CD4-positive, alpha-beta T cell (primary cell): ENCODE measurements around the gene GMPS. TPM values are rescaled to one million over a fixed set of nuclear protein-coding genes. Genes with fewer than 3 reads are reported as not detected.
A peak's percentile ranks its signal among the peaks of the same experiment; 100 is the strongest.

ENCODE experiments used
- ATAC-seq: fragments of 200-7000 bp; cut with Tn5 transposase; one replicate; pipeline ENCODE4 v1.10.0; 2022; ENCODE audit warnings: mild to moderate bottlenecking; ENCODE audit not compliant: poor library complexity
- CTCF ChIA-PET: fragments of 350-600 bp; sonication (Branson Sonifier 250); formaldehyde crosslinking; loops from one replicate; lab custom pipeline; 2021; ENCODE audit warnings: antibody characterized with exemption, inconsistent platforms; lab: Charles Lee
- POLR2A ChIA-PET: fragments of 350-600 bp; sonication (Branson Sonifier 250); formaldehyde crosslinking; loops from one replicate; lab custom pipeline; 2021; ENCODE audit warnings: antibody characterized with exemption, inconsistent platforms; lab: Charles Lee
- DNase-seq, 14 experiments: peaks; one replicate each; pipeline ENCODE4 v3.0.0-alpha.2; 2013 to 2020; ENCODE audit warnings: mixed read lengths in 2 of 14
- H3K27ac ChIP-seq, 2 donors: one replicate each; pipeline versions ENCODE4 v1.5.1 to v1.7.0; 2013; ENCODE audit warnings: low read length in 2 of 2, low read depth in 1 of 2, mild to moderate bottlenecking in 1 of 2
- H3K27me3 ChIP-seq, 2 experiments: 1 replicate in 1 of 2; 2 replicates in 1 of 2; pipeline versions ENCODE4 v1.6.1 to v1.7.0; 2013; ENCODE audit warnings: low read length in 2 of 2, control low read depth in 1 of 2, mild to moderate bottlenecking in 1 of 2, moderate library complexity in 1 of 2; ENCODE audit not compliant: insufficient read depth in 2 of 2, control insufficient read depth in 1 of 2
- H3K36me3 ChIP-seq: one replicate; pipeline ENCODE4 v1.6.1; 2013; ENCODE audit warnings: low read length, control low read depth; ENCODE audit not compliant: insufficient read depth
- H3K4me1 ChIP-seq: one replicate; pipeline ENCODE4 v1.6.1; 2013; ENCODE audit warnings: low read length, control low read depth; ENCODE audit not compliant: insufficient read depth
- H3K4me3 ChIP-seq: one replicate; pipeline ENCODE4 v1.5.1; 2013; ENCODE audit warnings: mild to moderate bottlenecking, low read length, moderate library complexity
- H3K9me3 ChIP-seq, 2 experiments: 1 replicate in 1 of 2; 2 replicates in 1 of 2; pipeline versions ENCODE4 v1.6.1 to v1.7.0; 2013; ENCODE audit warnings: low read length in 2 of 2, mild to moderate bottlenecking in 2 of 2, control low read depth in 1 of 2, moderate library complexity in 1 of 2; ENCODE audit not compliant: control insufficient read depth in 1 of 2, insufficient read depth in 1 of 2
- H3K27ac Mint-ChIP-seq: one replicate; pipeline ENCODE4 v1.8.0; 2020; ENCODE audit warnings: mixed read lengths
- H3K27me3 Mint-ChIP-seq: one replicate; pipeline ENCODE4 v1.8.0; 2021; ENCODE audit warnings: mixed read lengths
- H3K36me3 Mint-ChIP-seq: one replicate; pipeline ENCODE4 v1.8.0; 2021; ENCODE audit warnings: low read depth, mixed read lengths
- H3K4me1 Mint-ChIP-seq: one replicate; pipeline ENCODE4 v1.8.0; 2021; ENCODE audit warnings: low read depth, mixed read lengths
- H3K4me3 Mint-ChIP-seq: one replicate; pipeline ENCODE4 v1.8.0; 2020; ENCODE audit warnings: mild to moderate bottlenecking, mixed read lengths
- H3K9me3 Mint-ChIP-seq: one replicate; pipeline ENCODE4 v1.8.0; 2020; ENCODE audit warnings: mixed read lengths
- intact Hi-C, 2 experiments: fragments of 100-400 bp; cut with DNase I in 1 of 2; cut with micrococcal nuclease in 1 of 2; formaldehyde crosslinking; loops; one replicate each; pipeline versions ENCODE4 v1.15.1 to v1.9.0; 2023 to 2025; cut with DNase I, micrococcal nuclease
- total RNA-seq, 174 experiments: library from RNA in 2 of 174; stranded (reverse) in 2 of 174; gene quantifications; one replicate each; pipeline ENCODE4 v1.2.3 and lab custom pipeline; 2021 to 2026
- TF ChIP-seq, protein P1 (sequence below): fragments of 200-600 bp; IDR thresholded peaks from one replicate; pipeline ENCODE4 v1.8.0; 2022; ENCODE audit warnings: antibody characterized with exemption, mild to moderate bottlenecking

Gene GMPS
- total RNA-seq, 2 experiments from 2014 or later = 34.1 to 34.3 TPM

DNA sequence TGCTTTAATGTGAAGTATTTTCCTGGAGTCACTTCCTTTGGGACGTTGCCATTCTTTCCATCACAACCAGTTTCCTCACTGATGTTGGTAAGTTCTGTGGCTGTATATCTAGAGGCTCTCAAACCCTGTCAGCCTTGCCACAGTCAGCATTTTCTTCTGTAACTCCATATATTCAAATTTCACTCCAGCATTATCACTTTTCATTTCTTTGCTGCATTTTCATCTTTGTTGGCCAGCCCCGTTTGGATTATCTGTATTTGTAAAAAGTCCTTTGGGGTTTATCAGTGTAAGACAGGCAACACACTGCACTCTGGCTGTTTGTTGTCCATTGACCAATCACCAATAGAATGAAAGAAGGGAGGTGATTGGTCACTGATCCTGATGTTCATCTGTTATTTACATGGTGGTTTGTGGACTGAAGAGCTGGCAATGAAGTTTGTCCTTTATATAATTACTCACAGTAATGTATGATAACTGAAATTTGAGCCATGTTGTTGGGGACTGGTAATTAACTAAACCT lies 20.3 kb downstream of the GMPS start:
- intact Hi-C loops = no loop called here
- no peaks in the 10 kb centered on the region for H3K27me3 Mint-ChIP-seq
- no peak overlapping the region for H3K4me3 Mint-ChIP-seq
- peaks cover 30% of the 10 kb centered on the region for H3K36me3 Mint-ChIP-seq
- Histone ChIP-seq H3K9me3 (no peaks in the 10 kb centered on the region), H3K36me3 (peaks cover 15% of the 10 kb centered on the region), H3K27me3 (no peaks in the 10 kb centered on the region), H3K4me3 (no peak overlapping the region), H3K27ac (no peak overlapping the region), H3K4me1 (peaks cover 3% of the 10 kb centered on the region)
- no peak for DNase-seq
- ATAC-seq = no peak
- peak overlapping the region; percentile 45 for H3K27ac Mint-ChIP-seq
- H3K4me1 Mint-ChIP-seq = peaks cover 34% of the 10 kb centered on the region
- TF ChIP-seq, protein P1, sequence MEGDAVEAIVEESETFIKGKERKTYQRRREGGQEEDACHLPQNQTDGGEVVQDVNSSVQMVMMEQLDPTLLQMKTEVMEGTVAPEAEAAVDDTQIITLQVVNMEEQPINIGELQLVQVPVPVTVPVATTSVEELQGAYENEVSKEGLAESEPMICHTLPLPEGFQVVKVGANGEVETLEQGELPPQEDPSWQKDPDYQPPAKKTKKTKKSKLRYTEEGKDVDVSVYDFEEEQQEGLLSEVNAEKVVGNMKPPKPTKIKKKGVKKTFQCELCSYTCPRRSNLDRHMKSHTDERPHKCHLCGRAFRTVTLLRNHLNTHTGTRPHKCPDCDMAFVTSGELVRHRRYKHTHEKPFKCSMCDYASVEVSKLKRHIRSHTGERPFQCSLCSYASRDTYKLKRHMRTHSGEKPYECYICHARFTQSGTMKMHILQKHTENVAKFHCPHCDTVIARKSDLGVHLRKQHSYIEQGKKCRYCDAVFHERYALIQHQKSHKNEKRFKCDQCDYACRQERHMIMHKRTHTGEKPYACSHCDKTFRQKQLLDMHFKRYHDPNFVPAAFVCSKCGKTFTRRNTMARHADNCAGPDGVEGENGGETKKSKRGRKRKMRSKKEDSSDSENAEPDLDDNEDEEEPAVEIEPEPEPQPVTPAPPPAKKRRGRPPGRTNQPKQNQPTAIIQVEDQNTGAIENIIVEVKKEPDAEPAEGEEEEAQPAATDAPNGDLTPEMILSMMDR = no peak
- ChIA-PET CTCF (no interaction called here), POLR2A (no interaction called here)
- H3K9me3 Mint-ChIP-seq = no peaks in the 10 kb centered on the region

DNA sequence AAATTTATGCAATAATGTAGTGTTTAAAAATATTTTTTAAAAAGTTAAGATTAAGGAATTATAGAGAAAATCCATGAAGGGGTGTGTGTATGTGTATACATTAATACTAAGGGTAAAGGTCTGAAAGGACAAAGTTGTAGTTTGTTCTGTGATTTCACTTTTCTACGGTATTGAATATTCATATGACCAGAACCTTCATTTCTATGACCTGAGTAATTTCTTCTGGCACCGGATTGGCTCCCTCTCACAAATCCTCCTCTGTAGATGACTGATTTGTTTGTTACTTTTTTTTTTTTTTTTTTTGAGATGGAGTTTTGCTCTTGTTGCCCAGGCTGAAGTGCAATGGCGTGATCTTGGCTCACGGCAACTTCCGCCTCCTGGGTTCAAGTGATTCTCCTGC lies 20.9 kb downstream of the GMPS start:
- no peak for ATAC-seq
- no peak for DNase-seq
- intact Hi-C loops = no loop called here
- no peak overlapping the region for H3K4me3 ChIP-seq
- no peak overlapping the region for H3K27ac Mint-ChIP-seq
- TF ChIP-seq, protein P1 = no peak
- peaks cover 30% of the 10 kb centered on the region for H3K36me3 Mint-ChIP-seq
- ChIA-PET CTCF (no interaction called here), POLR2A (no interaction called here)
- peaks cover 18% of the 10 kb centered on the region for H3K36me3 ChIP-seq
- peaks cover 3% of the 10 kb centered on the region for H3K4me1 ChIP-seq
- H3K4me1 Mint-ChIP-seq = peaks cover 34% of the 10 kb centered on the region
- H3K27ac ChIP-seq = no peak overlapping the region
- H3K27me3 Mint-ChIP-seq = no peaks in the 10 kb centered on the region
- H3K27me3 ChIP-seq = no peaks in the 10 kb centered on the region
- no peak overlapping the region for H3K4me3 Mint-ChIP-seq
- no peaks in the 10 kb centered on the region for H3K9me3 Mint-ChIP-seq
- H3K9me3 ChIP-seq = no peaks in the 10 kb centered on the region

DNA sequence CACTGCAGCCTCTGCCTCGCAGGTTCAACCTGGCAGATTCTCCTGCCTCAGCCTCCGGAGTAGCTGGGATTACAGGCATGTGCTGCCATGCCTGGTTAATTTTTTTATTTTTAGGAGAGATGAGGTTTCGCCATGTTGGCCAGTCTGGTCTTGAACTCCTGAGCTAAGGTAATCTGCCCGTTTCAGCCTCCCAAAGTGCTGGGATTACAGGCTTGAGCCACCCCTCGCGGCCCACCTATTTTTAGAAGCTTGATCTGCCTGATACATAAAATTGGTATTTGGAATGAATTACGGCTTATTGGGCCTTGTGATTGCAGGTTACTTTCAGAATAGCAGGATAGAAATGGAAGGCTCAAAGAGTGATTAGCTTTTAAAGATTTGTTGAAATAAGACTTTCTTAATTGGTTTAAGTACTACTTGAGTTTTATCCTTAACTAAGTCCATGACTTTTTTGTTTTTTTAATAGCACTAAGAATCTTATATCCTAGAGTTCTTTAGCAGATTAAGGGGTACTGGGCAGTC lies 25.0 kb downstream of the GMPS start:
- TF ChIP-seq, protein P1 = no peak
- no peaks in the 10 kb centered on the region for H3K27me3 Mint-ChIP-seq
- intact Hi-C loops = no loop called here
- no peak overlapping the region for H3K4me3 ChIP-seq
- ChIA-PET CTCF (interaction anchor here (2.6 kb wide), 1 partner anchor 89 kb away, joined by 10 read pairs; the partner anchor contains the start of gene C3orf33), POLR2A (interaction anchor here (0.6 kb wide), 1 partner anchor 24 kb away, joined by 3 read pairs; no protein-coding TSS in a partner anchor)
- DNase-seq (no peak), ATAC-seq (no peak)
- H3K4me1 Mint-ChIP-seq = peaks cover 7% of the 10 kb centered on the region
- no peaks in the 10 kb centered on the region for H3K4me1 ChIP-seq
- no peak overlapping the region for H3K27ac Mint-ChIP-seq
- H3K27me3 ChIP-seq = no peaks in the 10 kb centered on the region
- H3K9me3 Mint-ChIP-seq = no peaks in the 10 kb centered on the region
- H3K4me3 Mint-ChIP-seq = no peak overlapping the region
- peaks cover 40% of the 10 kb centered on the region for H3K36me3 ChIP-seq
- H3K9me3 ChIP-seq = no peaks in the 10 kb centered on the region
- no peak overlapping the region for H3K27ac ChIP-seq
- peaks cover 59% of the 10 kb centered on the region for H3K36me3 Mint-ChIP-seq
